ENCODE data around the gene SYNE1.

SYNE1 gene

DNA sequence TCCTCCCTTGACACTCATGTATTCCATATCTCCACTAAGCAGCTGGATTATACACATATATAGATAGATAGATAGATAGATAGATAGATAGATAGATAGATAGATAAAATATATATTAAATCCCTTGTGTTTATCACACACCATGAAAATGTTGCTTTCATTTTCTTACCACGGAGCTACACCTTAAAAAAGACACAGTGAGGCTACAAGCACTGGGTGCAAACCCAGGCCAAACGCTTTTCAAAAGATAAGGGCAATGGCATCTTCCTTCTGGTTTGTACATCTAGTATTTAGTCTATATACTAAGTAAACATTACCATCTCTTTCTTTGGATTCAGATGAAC lies 452.6 kb downstream of the SYNE1 start:
- no peak for DNase-seq (ENCODE audit: low read depth)

DNA sequence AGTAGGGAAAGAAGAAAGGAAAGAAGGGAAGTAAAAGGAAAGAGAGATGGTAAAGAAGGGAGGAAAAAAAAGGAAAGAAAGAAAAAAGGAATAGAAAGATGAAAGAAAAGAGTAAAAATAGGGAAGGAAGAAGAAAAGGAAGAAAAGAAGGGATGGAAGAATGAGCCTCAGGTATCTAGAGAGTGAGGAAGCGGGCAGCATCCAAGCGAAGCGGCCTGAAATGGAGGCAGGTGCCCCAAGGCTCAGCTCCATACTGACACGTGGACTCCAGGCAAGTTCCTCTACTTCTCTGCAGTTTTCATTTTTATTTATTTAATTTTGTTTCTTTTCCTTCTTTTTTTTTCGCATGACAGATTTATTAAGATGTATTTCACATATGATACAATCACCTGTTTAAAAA lies 456.6 kb downstream of the SYNE1 start:
- no peak for DNase-seq (ENCODE audit: low read depth)

DNA sequence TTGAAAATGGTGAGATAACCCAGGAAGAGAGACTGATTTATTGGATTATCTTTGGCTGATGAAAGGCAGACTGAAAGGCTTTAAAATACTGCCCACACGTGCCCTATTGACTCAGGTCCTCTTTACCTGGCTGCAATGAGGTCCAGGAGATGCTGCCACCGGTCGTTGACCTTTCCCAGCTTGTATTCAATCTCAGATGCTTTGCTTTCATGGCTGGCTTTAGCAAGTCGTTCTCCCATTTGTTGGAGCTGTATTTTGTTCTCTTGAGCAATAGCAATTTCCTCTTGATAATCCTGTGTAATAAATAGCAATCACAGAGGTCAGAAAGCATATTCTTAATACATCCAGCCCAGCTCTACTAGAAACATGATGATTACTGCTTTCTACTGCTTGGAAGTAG lies 460.9 kb downstream of the SYNE1 start:
- DNase-seq (ENCODE audit: low read depth): no peak

- DNase-seq (ENCODE audit: low read depth): no peak
Observed at GRCh38 chr6:152173957-152174356, 463.2 kb downstream of the SYNE1 start.

- DNase-seq (ENCODE audit: low read depth): no peak
Observed at GRCh38 chr6:152173321-152173720, 463.8 kb downstream of the SYNE1 start.

GRCh38 chr6:152170702-152171667 lies 466.2 kb downstream of the SYNE1 start:
- no peak for DNase-seq (ENCODE audit: low read depth)

GRCh38 chr6:152170313-152170701 lies 466.9 kb downstream of the SYNE1 start:
- DNase-seq (ENCODE audit: low read depth): no peak

- DNase-seq (ENCODE audit: low read depth): no peak
Observed at GRCh38 chr6:152167641-152168603, 469.2 kb downstream of the SYNE1 start.

GRCh38 chr6:152166897-152167296 lies 470.3 kb downstream of the SYNE1 start:
- no peak for DNase-seq (ENCODE audit: low read depth)

DNA sequence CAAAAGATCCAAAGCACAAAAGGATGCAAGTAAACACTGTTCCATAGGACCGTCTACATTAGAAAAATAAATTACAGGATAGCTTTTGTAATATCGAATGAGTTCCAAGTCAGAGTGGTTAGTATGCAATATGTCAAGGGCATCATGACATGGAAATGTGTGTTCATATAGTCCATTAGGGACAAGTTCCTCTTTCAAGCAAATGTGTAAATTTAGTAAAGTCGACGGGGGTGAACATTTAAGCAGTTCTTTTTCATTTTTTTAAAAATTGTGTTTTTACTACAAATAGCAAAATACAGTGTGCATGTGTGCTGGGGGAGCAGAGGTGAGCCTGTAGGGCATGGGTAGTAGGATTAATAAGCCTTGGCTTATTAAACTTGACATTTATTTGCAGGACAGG lies 470.7 kb downstream of the SYNE1 start:
- no peak for DNase-seq (ENCODE audit: low read depth)

DNA sequence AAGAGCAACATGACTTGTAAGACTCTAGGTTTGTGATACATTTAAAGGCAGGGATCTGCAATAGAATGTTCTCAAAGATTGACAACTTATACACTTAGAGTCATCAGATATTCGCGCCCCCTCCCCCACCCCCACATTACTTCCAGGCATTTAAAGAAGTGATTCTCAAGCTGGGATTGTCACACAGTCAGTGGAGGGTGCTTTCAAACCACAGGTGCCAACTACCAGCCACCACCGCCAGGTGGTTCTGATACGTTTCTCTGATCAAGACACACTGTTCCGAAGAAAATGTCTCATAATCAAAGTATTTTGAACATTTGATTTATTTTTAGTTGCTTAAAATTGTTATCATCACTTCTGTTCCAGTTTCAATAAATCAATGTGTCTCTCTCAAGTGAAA lies 472.2 kb downstream of the SYNE1 start:
- DNase-seq (ENCODE audit: low read depth): no peak

- DNase-seq (ENCODE audit: low read depth): no peak
Observed at GRCh38 chr6:152161501-152161900, 475.7 kb downstream of the SYNE1 start.

GRCh38 chr6:152160346-152160745 lies 476.8 kb downstream of the SYNE1 start:
- DNase-seq (ENCODE audit: low read depth): no peak

DNA sequence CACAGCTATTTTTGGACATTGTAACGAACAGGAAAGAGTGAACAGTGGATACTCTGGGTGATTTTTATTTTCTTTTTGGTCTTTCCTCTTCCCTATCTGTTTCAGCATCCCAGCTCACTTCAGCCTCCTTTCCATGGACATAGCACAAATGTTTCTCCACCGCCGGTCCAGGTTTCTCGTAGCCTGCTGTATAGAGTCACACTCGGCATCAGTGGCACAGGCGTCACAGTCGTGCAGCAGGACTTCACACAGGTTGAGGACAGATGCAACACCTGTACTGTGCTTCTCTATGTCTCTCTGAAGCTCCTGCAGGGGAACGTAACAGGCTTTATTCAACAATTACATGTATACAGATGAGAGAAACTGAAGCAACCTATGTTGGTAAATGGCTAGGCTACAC lies 481.4 kb downstream of the SYNE1 start:
- DNase-seq (ENCODE audit: low read depth): no peak

GRCh38 chr6:152154559-152155356 lies 482.4 kb downstream of the SYNE1 start:
- DNase-seq (ENCODE audit: low read depth): no peak

- DNase-seq (ENCODE audit: low read depth): no peak
Observed at GRCh38 chr6:152151920-152152319, 485.2 kb downstream of the SYNE1 start.

DNA sequence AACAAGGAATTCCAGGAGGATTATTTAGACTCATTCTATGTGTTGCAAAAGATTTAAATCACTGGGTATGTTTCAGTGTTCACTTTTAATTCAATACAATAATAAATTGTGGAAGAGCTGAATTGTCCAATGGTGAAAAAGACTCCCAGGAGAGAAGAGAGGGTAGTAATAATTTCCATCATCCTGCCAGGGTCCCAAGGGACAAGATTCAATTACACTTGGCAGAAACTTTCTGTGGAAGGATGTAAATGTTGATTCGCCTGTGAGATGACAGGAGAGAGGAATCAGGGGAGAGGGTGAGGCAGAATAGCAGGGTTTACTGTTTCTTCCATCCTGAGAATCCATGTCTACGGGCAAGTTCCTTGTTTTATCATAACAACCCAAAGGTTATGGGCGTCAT lies 487.0 kb downstream of the SYNE1 start:
- no peak for DNase-seq (ENCODE audit: low read depth)

- no peak for DNase-seq (ENCODE audit: low read depth)
Observed at GRCh38 chr6:152148412-152148811, 488.8 kb downstream of the SYNE1 start.

- no peak for DNase-seq (ENCODE audit: low read depth)
Observed at GRCh38 chr6:152147269-152147668, 489.9 kb downstream of the SYNE1 start.

DNA sequence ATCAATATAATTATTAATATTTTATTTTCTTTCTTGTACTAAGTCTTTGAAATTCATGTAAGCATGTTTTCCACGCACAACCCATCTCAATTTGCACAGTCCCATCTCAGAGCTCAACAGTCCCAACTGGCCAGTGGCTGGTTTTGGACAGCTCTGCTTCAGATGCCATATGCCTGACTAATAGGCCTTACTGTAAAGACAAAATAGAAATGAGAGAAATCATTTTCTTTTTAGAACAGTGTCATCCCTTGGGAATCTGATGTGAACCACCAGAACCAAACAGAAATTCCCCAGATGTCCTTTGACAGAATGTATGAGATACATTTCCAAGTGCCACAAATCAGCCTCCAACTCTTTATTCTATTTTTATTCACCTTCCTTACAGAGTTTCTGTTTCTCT lies 490.8 kb downstream of the SYNE1 start:
- DNase-seq (ENCODE audit: low read depth): no peak

DNA sequence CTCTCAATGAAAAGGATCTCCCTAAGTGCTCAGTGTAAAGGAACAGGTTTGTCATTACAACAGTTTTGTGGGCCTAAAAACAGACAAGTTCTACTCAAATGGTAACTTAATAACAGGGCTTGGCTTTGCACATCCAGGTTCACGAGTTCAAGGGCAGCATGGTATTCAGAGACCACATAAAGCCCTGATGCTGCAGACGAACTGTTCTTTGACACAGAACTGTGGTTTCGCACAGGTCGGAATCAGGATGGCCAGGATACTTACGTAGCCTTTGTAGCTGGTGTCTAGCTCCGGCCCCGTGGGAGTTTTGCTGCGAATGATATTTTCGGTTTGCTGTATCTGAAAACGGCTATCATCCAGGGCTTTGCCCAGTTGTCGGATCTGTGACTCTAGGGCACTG lies 493.8 kb downstream of the SYNE1 start:
- no peak for DNase-seq (ENCODE audit: low read depth)

- DNase-seq (ENCODE audit: low read depth): no peak
Observed at GRCh38 chr6:152142105-152142504, 495.1 kb downstream of the SYNE1 start.
